Retinal pigment epithelial cell (primary cell): ENCODE data around the gene VCAN.

Experiments
- DNase-seq: peaks from one replicate; pipeline ENCODE4 v3.0.0-alpha.2; 2010; ENCODE audit warnings: low read depth
- H3K4me3 ChIP-seq: 2 replicates; pipeline ENCODE4 v1.5.1; 2011; ENCODE audit warnings: mild to moderate bottlenecking, low read length, control low read depth, moderate library complexity
- TF ChIP-seq, protein P1 (sequence below): conservative IDR thresholded peaks from 2 replicates; pipeline ENCODE4 v1.5.1; 2011; ENCODE audit warnings: low read depth, low read length, control low read depth, inconsistent platforms

Gene VCAN

DNA sequence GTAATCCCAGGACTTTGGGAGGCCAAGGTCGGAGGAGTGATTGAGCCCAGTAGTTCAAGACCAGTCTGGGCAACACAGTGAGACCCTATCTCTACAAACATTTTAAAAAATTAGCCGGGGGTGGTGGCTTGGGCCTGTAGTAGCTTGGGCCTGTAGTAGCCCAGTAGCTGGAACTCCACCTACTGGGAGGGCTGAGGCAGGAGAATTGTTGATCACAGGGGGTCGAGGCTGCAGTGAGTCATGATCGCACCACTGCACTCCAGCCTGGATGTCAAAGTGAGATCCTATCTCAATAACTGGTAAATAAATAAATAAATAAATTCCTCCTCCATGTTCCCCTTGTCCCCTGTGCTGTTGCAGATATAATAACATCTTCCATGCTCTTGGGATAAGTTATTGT, 14.3 kb downstream of the VCAN start:
- DNase-seq, result no peak
- TF ChIP-seq, protein P1, sequence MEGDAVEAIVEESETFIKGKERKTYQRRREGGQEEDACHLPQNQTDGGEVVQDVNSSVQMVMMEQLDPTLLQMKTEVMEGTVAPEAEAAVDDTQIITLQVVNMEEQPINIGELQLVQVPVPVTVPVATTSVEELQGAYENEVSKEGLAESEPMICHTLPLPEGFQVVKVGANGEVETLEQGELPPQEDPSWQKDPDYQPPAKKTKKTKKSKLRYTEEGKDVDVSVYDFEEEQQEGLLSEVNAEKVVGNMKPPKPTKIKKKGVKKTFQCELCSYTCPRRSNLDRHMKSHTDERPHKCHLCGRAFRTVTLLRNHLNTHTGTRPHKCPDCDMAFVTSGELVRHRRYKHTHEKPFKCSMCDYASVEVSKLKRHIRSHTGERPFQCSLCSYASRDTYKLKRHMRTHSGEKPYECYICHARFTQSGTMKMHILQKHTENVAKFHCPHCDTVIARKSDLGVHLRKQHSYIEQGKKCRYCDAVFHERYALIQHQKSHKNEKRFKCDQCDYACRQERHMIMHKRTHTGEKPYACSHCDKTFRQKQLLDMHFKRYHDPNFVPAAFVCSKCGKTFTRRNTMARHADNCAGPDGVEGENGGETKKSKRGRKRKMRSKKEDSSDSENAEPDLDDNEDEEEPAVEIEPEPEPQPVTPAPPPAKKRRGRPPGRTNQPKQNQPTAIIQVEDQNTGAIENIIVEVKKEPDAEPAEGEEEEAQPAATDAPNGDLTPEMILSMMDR, result no peak
- no peak overlapping the region for H3K4me3 ChIP-seq

DNA sequence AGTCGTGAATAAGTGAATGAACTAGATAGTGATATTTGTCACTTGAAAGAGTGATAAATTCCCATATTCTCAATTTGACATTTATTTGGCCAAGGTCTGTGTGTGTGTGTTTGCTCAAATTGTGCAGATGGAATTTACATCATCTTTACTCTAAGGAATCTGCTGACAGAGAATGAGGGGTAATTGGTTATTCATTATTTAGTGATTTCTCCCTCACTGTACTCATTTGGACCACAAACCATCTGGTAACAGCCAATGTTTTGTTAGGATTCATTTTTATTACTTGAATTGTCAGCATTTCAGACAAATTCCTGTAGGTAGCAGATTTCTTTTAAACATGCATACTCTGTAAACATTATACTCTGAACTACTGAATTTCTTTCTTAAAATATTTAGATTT, 15.6 kb downstream of the VCAN start:
- TF ChIP-seq, protein P1, result no peak
- no peak overlapping the region for H3K4me3 ChIP-seq
- DNase-seq, result no peak

DNA sequence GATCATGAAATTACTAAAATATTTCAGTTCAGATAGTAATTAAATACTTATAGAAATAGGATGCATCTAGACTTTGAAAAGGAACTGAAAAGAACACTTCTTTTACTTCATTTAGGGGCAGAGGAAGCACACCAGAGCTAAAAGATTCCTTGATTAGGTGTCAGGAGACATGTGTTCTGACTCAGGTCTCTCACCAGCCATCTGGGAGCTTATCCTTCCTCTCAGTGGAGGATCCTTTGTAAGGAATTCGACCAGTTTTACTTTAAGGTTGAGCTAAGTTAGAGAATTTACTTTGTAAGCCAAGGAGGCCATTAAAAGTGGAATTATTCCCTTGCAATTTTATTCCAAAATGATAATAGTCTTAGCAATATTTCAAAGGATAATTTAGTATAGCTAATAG, 16.7 kb downstream of the VCAN start:
- TF ChIP-seq, protein P1, result no peak
- no peak for DNase-seq
- no peak overlapping the region for H3K4me3 ChIP-seq

DNA sequence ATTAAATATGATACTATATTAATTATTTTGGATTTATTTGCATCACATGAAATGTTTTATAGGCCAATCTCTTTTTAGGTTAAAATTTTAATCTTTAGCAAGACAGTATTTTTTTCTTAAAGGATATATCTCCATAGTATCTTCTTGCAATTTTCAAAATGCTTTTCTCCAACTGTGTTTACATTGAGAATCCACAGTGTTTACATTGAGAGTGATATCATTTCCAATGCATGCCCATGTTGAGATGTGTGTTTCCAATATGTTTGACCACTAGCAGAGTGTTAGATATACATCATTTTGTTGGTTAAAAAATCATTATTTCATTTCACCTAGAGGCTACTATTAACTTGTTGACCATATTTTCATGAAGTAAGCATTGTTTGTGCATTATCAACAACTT, 17.3 kb downstream of the VCAN start:
- TF ChIP-seq, protein P1, result no peak

DNA sequence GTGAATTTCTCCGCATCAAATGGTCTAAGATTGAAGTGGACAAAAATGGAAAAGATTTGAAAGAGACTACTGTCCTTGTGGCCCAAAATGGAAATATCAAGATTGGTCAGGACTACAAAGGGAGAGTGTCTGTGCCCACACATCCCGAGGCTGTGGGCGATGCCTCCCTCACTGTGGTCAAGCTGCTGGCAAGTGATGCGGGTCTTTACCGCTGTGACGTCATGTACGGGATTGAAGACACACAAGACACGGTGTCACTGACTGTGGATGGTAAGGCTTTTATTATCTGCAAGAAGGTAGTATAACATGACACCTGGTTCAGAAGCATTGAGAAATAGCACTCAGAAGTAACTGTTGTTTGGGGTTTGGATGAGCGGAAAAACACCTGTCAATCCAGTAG, 18.7 kb downstream of the VCAN start:
- no peak for DNase-seq
- TF ChIP-seq, protein P1, result no peak
- no peak overlapping the region for H3K4me3 ChIP-seq

More for the DNA sequence above, 17.3 kb downstream of the VCAN start:
- H3K4me3 ChIP-seq, result no peak overlapping the region
- DNase-seq, result no peak

DNA sequence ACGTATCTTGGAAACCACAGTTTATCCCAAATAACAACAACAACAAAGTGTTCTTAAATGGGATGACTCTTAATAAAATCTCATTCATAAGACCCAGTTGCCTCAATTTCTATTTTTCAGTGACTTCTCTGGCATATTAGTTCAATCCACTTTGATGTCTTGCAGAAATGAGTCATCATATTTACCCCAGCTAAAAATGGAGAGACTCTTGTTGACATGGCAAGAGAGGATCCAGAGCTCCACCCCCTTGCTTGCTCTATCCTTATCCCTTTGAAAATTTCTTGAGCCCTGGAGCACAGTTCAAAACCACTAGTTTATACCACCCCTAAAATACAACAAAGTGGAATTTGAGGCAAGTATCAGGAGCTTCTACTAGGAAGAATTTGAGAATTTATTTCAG, 20.8 kb downstream of the VCAN start:
- H3K4me3 ChIP-seq, result no peak overlapping the region
- TF ChIP-seq, protein P1, result no peak
- DNase-seq, result no peak

DNA sequence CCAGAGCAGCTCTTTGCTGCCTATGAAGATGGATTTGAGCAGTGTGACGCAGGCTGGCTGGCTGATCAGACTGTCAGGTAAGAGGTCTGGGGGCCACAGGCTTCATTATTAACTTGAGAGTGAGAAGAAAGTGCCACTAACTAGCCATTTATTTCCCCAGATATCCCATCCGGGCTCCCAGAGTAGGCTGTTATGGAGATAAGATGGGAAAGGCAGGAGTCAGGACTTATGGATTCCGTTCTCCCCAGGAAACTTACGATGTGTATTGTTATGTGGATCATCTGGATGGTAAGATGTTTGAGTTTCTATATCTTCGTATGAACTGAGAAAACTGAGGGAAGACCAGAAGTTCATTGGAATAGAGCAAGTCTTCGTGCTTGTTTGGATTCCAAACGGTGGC, 22.1 kb downstream of the VCAN start:
- TF ChIP-seq, protein P1, result no peak

More for the DNA sequence above, 22.1 kb downstream of the VCAN start:
- no peak overlapping the region for H3K4me3 ChIP-seq
- no peak for DNase-seq
